Measurements from ENCODE around the gene S100A10. TPM values are rescaled to one million over a fixed set of nuclear protein-coding genes. Genes with fewer than 3 reads are reported as not detected.
A peak's percentile ranks its signal among the peaks of the same experiment; 100 is the strongest.

Gene S100A10
- total RNA-seq, 1 experiment from 2014 or later, result 1,694 TPM

DNA sequence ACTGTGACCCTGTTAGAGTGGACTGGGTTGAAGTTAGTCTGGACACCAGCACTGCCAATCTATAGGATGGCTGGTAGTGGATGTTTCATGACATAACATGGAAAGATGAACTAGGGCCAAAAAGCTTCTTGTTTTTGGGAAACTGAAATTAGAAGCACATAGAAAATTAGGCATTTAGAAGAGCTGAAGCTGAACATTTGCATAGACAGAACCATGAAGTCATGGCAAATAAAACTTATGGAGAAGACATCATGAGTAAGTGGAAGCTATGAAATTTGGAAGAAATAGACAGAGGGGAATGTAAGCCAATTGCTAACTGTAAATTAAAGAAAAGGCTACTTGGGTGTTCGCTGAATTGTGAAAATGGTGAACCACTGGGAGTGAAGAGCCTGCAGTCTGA, 45.8 kb upstream of the S100A10 start:
- no TSS peak for BruUV-seq (replicated peaks)
- intact Hi-C loops (cut with micrococcal nuclease), result no loop called here
- ChIA-PET POLR2A (interaction anchor here (0.6 to 13.2 kb wide), 7 partner anchors 9 to 137 kb away, joined by 3 to 622 read pairs (median 3); partner anchors contain the start of gene THEM4), CTCF (interaction anchor here (0.8 to 1.2 kb wide), 5 partner anchors 9 to 146 kb away, joined by 3 to 7 read pairs (median 3); no protein-coding TSS in a partner anchor)
- Mint-ChIP-seq H3K9me3 (ENCODE audit: unreplicated experiment) (no peaks in the 10 kb centered on the region), H3K36me3 (ENCODE audit: insufficient read depth, unreplicated experiment) (peaks cover 23% of the 10 kb centered on the region), H3K27me3 (ENCODE audit: insufficient read depth, unreplicated experiment) (no peaks in the 10 kb centered on the region), H3K4me3 (ENCODE audit: unreplicated experiment) (no peak overlapping the region), H3K4me1 (ENCODE audit: insufficient read depth, unreplicated experiment) (no peaks in the 10 kb centered on the region), H3K27ac (ENCODE audit: low read depth, unreplicated experiment) (no peak overlapping the region)
- TF ChIP-seq, protein P1, sequence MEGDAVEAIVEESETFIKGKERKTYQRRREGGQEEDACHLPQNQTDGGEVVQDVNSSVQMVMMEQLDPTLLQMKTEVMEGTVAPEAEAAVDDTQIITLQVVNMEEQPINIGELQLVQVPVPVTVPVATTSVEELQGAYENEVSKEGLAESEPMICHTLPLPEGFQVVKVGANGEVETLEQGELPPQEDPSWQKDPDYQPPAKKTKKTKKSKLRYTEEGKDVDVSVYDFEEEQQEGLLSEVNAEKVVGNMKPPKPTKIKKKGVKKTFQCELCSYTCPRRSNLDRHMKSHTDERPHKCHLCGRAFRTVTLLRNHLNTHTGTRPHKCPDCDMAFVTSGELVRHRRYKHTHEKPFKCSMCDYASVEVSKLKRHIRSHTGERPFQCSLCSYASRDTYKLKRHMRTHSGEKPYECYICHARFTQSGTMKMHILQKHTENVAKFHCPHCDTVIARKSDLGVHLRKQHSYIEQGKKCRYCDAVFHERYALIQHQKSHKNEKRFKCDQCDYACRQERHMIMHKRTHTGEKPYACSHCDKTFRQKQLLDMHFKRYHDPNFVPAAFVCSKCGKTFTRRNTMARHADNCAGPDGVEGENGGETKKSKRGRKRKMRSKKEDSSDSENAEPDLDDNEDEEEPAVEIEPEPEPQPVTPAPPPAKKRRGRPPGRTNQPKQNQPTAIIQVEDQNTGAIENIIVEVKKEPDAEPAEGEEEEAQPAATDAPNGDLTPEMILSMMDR (IDR thresholded peaks at IDR 0.05; ENCODE audit: unreplicated experiment), result no peak
- no peak for DNase-seq (ENCODE audit: unreplicated experiment)

DNA sequence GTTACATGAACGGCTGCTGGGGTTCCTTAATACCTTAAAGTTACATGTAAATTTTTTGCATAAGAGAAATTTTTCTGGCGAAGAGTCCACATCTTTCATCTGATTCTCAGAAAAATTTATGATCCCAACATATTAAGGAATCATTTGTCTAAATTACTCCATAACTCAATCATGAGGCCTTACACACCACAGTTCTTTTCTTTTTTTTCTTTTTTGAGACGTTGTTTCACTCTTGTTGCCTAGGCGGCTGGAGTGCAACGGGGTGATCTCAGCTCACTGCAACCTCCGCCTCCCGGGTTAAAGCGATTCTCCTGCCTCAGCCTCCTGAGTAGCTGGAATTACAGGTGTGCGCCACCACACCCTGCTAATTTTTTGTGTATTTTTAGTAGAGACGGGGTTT, 45.2 kb upstream of the S100A10 start:
- no peak for DNase-seq (ENCODE audit: unreplicated experiment)
- peaks cover 3% of the 10 kb centered on the region for H3K4me1 Mint-ChIP-seq (ENCODE audit: insufficient read depth, unreplicated experiment)
- ChIA-PET CTCF (interaction anchor here (0.6 to 6.4 kb wide), 3 partner anchors 9 to 106 kb away, joined by 3 to 84 read pairs (median 3); no protein-coding TSS in a partner anchor), POLR2A (interaction anchor here (0.6 to 13.2 kb wide), 6 partner anchors 8 to 138 kb away, joined by 3 to 622 read pairs (median 3); partner anchors contain the start of gene THEM4)
- no peaks in the 10 kb centered on the region for H3K9me3 Mint-ChIP-seq (ENCODE audit: unreplicated experiment)
- no TSS peak for BruUV-seq (replicated peaks)
- H3K36me3 Mint-ChIP-seq (ENCODE audit: insufficient read depth, unreplicated experiment), result peaks cover 29% of the 10 kb centered on the region
- H3K27me3 Mint-ChIP-seq (ENCODE audit: insufficient read depth, unreplicated experiment), result no peaks in the 10 kb centered on the region
- no peak overlapping the region for H3K27ac Mint-ChIP-seq (ENCODE audit: low read depth, unreplicated experiment)
- no peak overlapping the region for H3K4me3 Mint-ChIP-seq (ENCODE audit: unreplicated experiment)
- intact Hi-C loops (cut with micrococcal nuclease), result no loop called here
- TF ChIP-seq, protein P1 (IDR thresholded peaks at IDR 0.05; ENCODE audit: unreplicated experiment), result no peak

DNA sequence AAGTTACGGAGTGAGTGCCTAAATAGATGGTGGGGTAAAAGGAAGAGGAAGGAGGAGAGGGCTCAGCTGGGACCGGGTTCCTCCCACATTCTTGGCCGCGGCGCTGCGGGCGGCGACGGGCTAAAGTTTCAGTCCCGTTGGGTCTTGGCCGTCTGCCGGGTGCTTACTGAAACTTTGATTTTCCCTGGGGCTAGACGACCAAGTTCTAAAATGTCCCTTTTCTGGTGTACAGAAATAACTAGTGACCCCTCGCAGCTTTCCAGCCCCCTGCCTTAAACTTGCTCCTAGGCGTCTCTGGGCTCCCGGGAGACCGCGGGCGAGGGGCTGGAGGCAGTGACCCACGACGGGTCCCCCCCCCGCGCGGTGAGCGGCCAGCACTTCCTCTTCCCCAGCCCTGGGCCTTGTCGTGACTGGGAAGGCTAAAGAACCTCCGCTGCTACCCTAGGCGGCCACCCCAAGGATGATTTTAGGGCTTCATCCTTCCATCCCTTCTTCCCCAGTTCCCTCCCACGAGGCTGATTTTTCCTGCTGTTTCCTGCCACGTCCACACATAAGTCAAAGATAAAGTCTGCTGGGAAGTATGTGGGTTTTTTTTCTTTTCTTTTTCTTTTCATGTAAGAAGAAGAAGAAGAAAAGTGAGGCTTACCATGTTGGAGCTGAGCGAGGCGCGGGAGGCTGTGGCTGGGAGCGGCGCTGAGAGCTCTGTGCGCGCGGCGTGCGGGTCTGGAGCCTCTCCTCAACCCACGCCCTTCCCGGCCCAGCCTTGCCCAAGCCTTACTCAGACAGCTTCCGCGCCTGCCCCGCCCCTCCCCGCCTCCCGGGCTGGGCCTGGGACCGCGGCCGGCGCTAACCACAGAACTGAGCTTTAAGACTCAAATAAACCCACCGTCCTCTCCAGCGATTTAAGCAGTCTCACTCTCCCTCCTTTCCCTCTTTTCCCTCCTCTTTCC, 42.9 kb upstream of the S100A10 start, which contains the start of gene S100A11:
TSS of gene S100A11 (minus strand) at position 738 of the 950 bp plus-strand sequence. CDS start at position 649, 89 bp downstream.
- POLR2A ChIA-PET, result interaction anchor here (0.6 to 13.2 kb wide), 54 partner anchors 9 to 1634 kb away, joined by 3 to 622 read pairs (median 6); partner anchors contain the start of genes ILF2, S100A10, S100A2 and THEM4
- DNase-seq (ENCODE audit: unreplicated experiment), result peak; percentile 94
- Mint-ChIP-seq H3K27me3 (ENCODE audit: insufficient read depth, unreplicated experiment) (no peaks in the 10 kb centered on the region), H3K4me3 (ENCODE audit: unreplicated experiment) (peak within 1 kb of the TSS; percentile 84), H3K9me3 (ENCODE audit: unreplicated experiment) (no peaks in the 10 kb centered on the region), H3K36me3 (ENCODE audit: insufficient read depth, unreplicated experiment) (peaks cover 53% of the 10 kb centered on the region), H3K4me1 (ENCODE audit: insufficient read depth, unreplicated experiment) (peaks cover 16% of the 10 kb centered on the region), H3K27ac (ENCODE audit: low read depth, unreplicated experiment) (peak within 1 kb of the TSS; percentile 86)
- CTCF ChIA-PET, result interaction anchor here (0.6 to 6.4 kb wide), 24 partner anchors 11 to 1458 kb away, joined by 3 to 84 read pairs (median 3); no protein-coding TSS in a partner anchor
- intact Hi-C loops (cut with micrococcal nuclease), result loop anchor here (1.0 kb wide), 1 partner anchor 12 kb away; no protein-coding TSS in a partner anchor
- BruUV-seq (replicated peaks), result TSS peak; percentile 56
- TF ChIP-seq, protein P1 (IDR thresholded peaks at IDR 0.05; ENCODE audit: unreplicated experiment), result no peak

All from MCF 10A (cell line).